Panc1 (cell line): Measurements from ENCODE around the gene KLHL30. TPM values are rescaled to one million over a fixed set of nuclear protein-coding genes. Genes with fewer than 3 reads are reported as not detected.

Source experiments
- ATAC-seq: fragments of 200-7000 bp; cut with Tn5 transposase; 2 replicates; pipeline ENCODE4 v1.9.1; 2020; ENCODE audit warnings: mild to moderate bottlenecking, moderate library complexity
- BruUV-seq: library from RNA; stranded (reverse); fragments of 400-500 nt; replicated peaks from 2 replicates; lab custom pipeline; 2021; lab: Mats Ljungman, UMichigan
- CTCF ChIA-PET: fragments of 300-600 bp; sonication (Branson Sonifier 250); formaldehyde crosslinking; loops from one replicate; lab custom pipeline; 2022; ENCODE audit warnings: antibody characterized with exemption; lab: Charles Lee
- POLR2A ChIA-PET: fragments of 300-600 bp; sonication (Branson Sonifier 250); formaldehyde crosslinking; loops from one replicate; lab custom pipeline; 2022; ENCODE audit warnings: antibody characterized with exemption; lab: Charles Lee
- DNase-seq: peaks from one replicate; pipeline ENCODE4 v3.0.0-alpha.2; 2010; ENCODE audit warnings: low read depth, low spot score
- H3K27ac ChIP-seq: 2 replicates; pipeline ENCODE4 v1.5.1; 2011; ENCODE audit warnings: mild to moderate bottlenecking, low read length, inconsistent platforms
- H3K27me3 ChIP-seq: fragments of 200-500 bp; sonication (Bioruptor generic); 2 replicates; pipeline ENCODE4 v1.6.0; 2014; ENCODE audit warnings: low read length, inconsistent platforms; ENCODE audit not compliant: control insufficient read depth, insufficient read depth
- H3K36me3 ChIP-seq: fragments of 200-500 bp; sonication (Bioruptor generic); 2 replicates; pipeline ENCODE4 v1.5.1; 2014; ENCODE audit warnings: inconsistent platforms, mild to moderate bottlenecking, low read length, moderate library complexity; ENCODE audit not compliant: control insufficient read depth, insufficient read depth
- H3K4me1 ChIP-seq: 2 replicates; pipeline ENCODE4 v1.5.1; 2011; ENCODE audit warnings: inconsistent platforms, mild to moderate bottlenecking, low read length, moderate library complexity; ENCODE audit not compliant: control insufficient read depth, insufficient read depth
- H3K4me3 ChIP-seq, 2 experiments: 2 replicates each; pipeline ENCODE4 v1.5.1; 2011 to 2012; ENCODE audit warnings: low read depth in 2 of 2, low read length in 2 of 2, mild to moderate bottlenecking in 2 of 2, inconsistent platforms in 1 of 2, moderate library complexity in 1 of 2
- H3K9me3 ChIP-seq: fragments of 200-500 bp; sonication (Bioruptor generic); 2 replicates; pipeline ENCODE4 v1.5.1; 2014; ENCODE audit warnings: low read depth, mild to moderate bottlenecking, inconsistent platforms, low read length, moderate library complexity; ENCODE audit not compliant: control insufficient read depth, insufficient read depth
- CTCF ChIP-seq: fragments of 450-650 bp; IDR thresholded peaks from 2 replicates; pipeline ENCODE4 v1.5.1; 2017; ENCODE audit warnings: mild to moderate bottlenecking
- POLR2AphosphoS5 ChIP-seq: IDR thresholded peaks from 2 replicates; pipeline ENCODE4 v1.6.1; 2012; ENCODE audit warnings: mild to moderate bottlenecking, low read depth, low read length, moderate library complexity
- REST ChIP-seq, 2 experiments: IDR thresholded peaks; 2 replicates each; pipeline ENCODE4 v1.6.1; 2011 to 2012; ENCODE audit warnings: low read depth in 2 of 2, control low read depth in 1 of 2, low read length in 1 of 2, mild to moderate bottlenecking in 1 of 2, moderate library complexity in 1 of 2; ENCODE audit not compliant: insufficient read depth in 1 of 2
- SIN3A ChIP-seq: IDR thresholded peaks from 2 replicates; pipeline ENCODE4 v1.6.1; 2012; ENCODE audit warnings: low read depth, mild to moderate bottlenecking, low read length, moderate library complexity, borderline replicate concordance; ENCODE audit not compliant: insufficient read depth
- TCF7L2 ChIP-seq: IDR thresholded peaks from 2 replicates; pipeline ENCODE4 v1.6.1; 2011; ENCODE audit warnings: mild to moderate bottlenecking, low read depth, low read length, inconsistent platforms
- in situ Hi-C: cut with HindIII; loops from 2 replicates; pipeline ENCODE4 v1.10.0; 2016; ENCODE audit warnings: low sequenced_read_pairs, low pct_unique_long_range_greater_than_20kb
- intact Hi-C: fragments of 100-400 bp; cut with micrococcal nuclease; formaldehyde crosslinking; loops from one replicate; pipeline ENCODE4 v1.10.0; 2022; ENCODE audit not compliant: unreplicated experiment
- total RNA-seq: library from RNA; stranded (reverse); gene quantifications from one replicate; pipeline ENCODE4 v1.2.1, GENCODE V29; 2021; ENCODE audit not compliant: unreplicated experiment

KLHL30 gene
- total RNA-seq, 1 experiment from 2014 or later = 0.26 TPM

GRCh38 chr2:238136820-238137537, 1.5 kb upstream of the KLHL30 start:
- no peak for ATAC-seq
- no peak overlapping the region for H3K27ac ChIP-seq
- BruUV-seq = no TSS peak
- H3K36me3 ChIP-seq = no peaks in the 10 kb centered on the region
- H3K9me3 ChIP-seq = no peaks in the 10 kb centered on the region
- CTCF ChIA-PET = interaction anchor here (1.6 kb wide), 1 partner anchor 9 kb away, joined by 6 read pairs; no protein-coding TSS in a partner anchor
- H3K27me3 ChIP-seq = no peaks in the 10 kb centered on the region
- intact Hi-C loops (no loop called here), in situ Hi-C loops (no loop called here)
- POLR2A ChIA-PET = interaction anchor here (0.6 kb wide), 1 partner anchor 231 kb away, joined by 7 read pairs; no protein-coding TSS in a partner anchor
- H3K4me1 ChIP-seq = peaks cover 16% of the 10 kb centered on the region
- H3K4me3 ChIP-seq = no peak overlapping the region
- TF ChIP-seq REST (IDR thresholded peaks at IDR 0.05; ENCODE audit: insufficient read depth in 1 of 2, low read depth in 2 of 2, low read length in 1 of 2) (no peak), SIN3A (no peak), CTCF (no peak), TCF7L2 (no peak), POLR2AphosphoS5 (no peak)
- no peak for DNase-seq

GRCh38 chr2:238137885-238138284, 583 bp upstream of the KLHL30 start:
- no peak overlapping the region for H3K4me3 ChIP-seq
- BruUV-seq = no TSS peak
- intact Hi-C loops = no loop called here
- H3K27ac ChIP-seq = no peak overlapping the region
- no peaks in the 10 kb centered on the region for H3K9me3 ChIP-seq
- TF ChIP-seq REST (IDR thresholded peaks at IDR 0.05; ENCODE audit: insufficient read depth in 1 of 2, low read depth in 2 of 2, low read length in 1 of 2) (no peak), POLR2AphosphoS5 (no peak), CTCF (no peak), TCF7L2 (no peak), SIN3A (no peak)
- no peaks in the 10 kb centered on the region for H3K36me3 ChIP-seq
- peaks cover 25% of the 10 kb centered on the region for H3K4me1 ChIP-seq
- H3K27me3 ChIP-seq = no peaks in the 10 kb centered on the region
- in situ Hi-C loops = no loop called here
- CTCF ChIA-PET = interaction anchor here (0.6 to 1.6 kb wide), 2 partner anchors 10 to 36 kb away, joined by 6 to 7 read pairs; no protein-coding TSS in a partner anchor
- ATAC-seq = no peak
- no peak for DNase-seq
- POLR2A ChIA-PET = interaction anchor here (0.6 kb wide), 1 partner anchor 232 kb away, joined by 7 read pairs; no protein-coding TSS in a partner anchor
